Measurements from ENCODE around the gene DNAJC5.

Gene DNAJC5

DNA sequence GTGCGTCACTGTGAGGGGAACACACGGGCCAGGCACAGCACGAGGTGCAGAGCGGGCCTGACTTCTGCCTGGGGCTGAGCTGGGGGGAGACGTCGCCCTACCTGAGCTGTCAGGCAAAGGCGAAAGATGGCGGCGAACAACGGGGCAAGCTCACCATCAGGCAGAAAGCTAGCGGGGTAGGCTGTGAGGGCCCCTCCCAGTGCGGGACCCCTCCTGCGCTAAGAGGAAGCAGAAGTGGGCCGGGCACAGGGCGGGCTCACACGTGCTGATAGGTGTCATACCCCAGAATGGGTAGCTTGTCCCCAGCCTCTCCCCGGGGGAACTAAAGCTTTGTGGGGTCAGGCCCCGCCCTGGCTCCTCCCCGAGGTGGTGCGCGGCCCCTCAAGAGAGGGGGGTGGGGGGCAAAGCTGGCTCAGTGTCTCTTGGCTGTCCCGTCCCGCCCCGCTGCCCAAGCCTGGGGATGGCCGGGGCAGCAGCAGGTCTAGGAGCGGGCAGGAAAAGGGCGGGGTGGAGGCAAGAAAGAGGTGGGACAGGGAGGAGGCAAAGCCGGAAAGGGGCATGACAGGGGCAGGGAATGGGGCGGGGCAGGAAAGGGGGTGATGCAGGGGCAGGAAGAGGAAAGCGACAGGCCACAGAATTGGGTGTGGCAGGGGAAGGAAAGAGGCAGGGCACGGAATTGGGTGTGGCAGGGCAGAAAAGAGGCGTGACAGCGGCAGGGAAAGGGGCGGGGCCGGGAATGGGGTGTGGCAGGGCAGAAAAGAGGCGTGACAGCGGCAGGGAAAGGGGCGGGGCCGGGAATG is 46.6 kb downstream of the DNAJC5 start:
- no peaks in the 10 kb centered on the region for H3K27me3 ChIP-seq (ENCODE audit: insufficient read depth, poor library complexity, severe bottlenecking)
- TF ChIP-seq, protein P1, sequence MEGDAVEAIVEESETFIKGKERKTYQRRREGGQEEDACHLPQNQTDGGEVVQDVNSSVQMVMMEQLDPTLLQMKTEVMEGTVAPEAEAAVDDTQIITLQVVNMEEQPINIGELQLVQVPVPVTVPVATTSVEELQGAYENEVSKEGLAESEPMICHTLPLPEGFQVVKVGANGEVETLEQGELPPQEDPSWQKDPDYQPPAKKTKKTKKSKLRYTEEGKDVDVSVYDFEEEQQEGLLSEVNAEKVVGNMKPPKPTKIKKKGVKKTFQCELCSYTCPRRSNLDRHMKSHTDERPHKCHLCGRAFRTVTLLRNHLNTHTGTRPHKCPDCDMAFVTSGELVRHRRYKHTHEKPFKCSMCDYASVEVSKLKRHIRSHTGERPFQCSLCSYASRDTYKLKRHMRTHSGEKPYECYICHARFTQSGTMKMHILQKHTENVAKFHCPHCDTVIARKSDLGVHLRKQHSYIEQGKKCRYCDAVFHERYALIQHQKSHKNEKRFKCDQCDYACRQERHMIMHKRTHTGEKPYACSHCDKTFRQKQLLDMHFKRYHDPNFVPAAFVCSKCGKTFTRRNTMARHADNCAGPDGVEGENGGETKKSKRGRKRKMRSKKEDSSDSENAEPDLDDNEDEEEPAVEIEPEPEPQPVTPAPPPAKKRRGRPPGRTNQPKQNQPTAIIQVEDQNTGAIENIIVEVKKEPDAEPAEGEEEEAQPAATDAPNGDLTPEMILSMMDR (IDR thresholded peaks at IDR 0.05; ENCODE audit: insufficient read depth, low read length) = no peak
- TF ChIP-seq SPI1 (IDR thresholded peaks at IDR 0.05; ENCODE audit: borderline replicate concordance, low read depth) (peak; percentile 3; the same call in 1 of the 2 replicates), POLR2AphosphoS5 (IDR thresholded peaks at IDR 0.05; ENCODE audit: low read depth) (peak; percentile 68), GABPA (IDR thresholded peaks at IDR 0.05; ENCODE audit: low read depth) (peak; percentile 60)
- TF ChIP-seq, protein P2, sequence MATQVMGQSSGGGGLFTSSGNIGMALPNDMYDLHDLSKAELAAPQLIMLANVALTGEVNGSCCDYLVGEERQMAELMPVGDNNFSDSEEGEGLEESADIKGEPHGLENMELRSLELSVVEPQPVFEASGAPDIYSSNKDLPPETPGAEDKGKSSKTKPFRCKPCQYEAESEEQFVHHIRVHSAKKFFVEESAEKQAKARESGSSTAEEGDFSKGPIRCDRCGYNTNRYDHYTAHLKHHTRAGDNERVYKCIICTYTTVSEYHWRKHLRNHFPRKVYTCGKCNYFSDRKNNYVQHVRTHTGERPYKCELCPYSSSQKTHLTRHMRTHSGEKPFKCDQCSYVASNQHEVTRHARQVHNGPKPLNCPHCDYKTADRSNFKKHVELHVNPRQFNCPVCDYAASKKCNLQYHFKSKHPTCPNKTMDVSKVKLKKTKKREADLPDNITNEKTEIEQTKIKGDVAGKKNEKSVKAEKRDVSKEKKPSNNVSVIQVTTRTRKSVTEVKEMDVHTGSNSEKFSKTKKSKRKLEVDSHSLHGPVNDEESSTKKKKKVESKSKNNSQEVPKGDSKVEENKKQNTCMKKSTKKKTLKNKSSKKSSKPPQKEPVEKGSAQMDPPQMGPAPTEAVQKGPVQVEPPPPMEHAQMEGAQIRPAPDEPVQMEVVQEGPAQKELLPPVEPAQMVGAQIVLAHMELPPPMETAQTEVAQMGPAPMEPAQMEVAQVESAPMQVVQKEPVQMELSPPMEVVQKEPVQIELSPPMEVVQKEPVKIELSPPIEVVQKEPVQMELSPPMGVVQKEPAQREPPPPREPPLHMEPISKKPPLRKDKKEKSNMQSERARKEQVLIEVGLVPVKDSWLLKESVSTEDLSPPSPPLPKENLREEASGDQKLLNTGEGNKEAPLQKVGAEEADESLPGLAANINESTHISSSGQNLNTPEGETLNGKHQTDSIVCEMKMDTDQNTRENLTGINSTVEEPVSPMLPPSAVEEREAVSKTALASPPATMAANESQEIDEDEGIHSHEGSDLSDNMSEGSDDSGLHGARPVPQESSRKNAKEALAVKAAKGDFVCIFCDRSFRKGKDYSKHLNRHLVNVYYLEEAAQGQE (IDR thresholded peaks at IDR 0.05; ENCODE audit: insufficient replicate concordance, low read depth) = no peak
- DNase-seq (ENCODE audit: low read depth in 1 of 2, low spot score in 1 of 2) = peak; percentile 92 to 98
- H3K27ac ChIP-seq (replicated peaks) = peak overlapping the region; percentile 58
- H3K4me3 ChIP-seq (replicated peaks; ENCODE audit: insufficient read depth, low read length) = no peak overlapping the region

DNA sequence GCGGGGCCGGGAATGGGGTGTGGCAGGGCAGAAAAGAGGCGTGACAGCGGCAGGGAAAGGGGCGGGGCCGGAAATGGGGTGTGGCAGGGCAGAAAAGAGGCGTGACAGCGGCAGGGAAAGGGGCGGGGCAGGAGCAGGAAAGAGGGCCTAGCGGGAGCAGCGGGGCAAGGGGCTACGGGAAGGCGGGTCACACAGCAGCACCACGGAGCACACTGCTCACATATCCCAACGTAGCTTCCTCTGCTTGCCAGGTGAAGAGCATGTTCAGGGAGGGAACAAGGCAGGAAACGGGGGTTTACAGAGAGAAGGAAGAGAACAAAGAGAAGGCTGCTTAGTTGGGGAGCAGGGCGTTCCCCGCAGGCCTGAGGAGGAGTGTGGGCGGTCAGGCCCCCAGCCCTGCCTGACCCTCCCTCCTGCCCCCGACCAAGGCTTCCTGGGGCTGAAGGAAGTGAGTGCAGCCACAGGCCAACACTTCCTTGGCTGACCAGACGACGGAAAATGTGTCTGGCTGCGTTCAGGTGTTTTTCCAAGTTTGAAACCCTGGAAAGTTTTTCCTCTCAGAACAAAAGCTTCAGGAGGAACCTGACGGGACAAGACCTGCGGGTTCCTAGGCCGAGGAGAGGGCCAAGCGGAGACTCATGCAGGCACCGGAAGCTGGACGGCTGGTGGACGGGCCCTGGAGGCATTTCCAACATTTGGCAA is 47.5 kb downstream of the DNAJC5 start:
- TF ChIP-seq GABPA (IDR thresholded peaks at IDR 0.05; ENCODE audit: low read depth) (no peak), POLR2AphosphoS5 (IDR thresholded peaks at IDR 0.05; ENCODE audit: low read depth) (peak; percentile 3; the same call in 1 of the 2 replicates), SPI1 (IDR thresholded peaks at IDR 0.05; ENCODE audit: borderline replicate concordance, low read depth) (no peak)
- peak; percentile 52 to 79 for DNase-seq (ENCODE audit: low read depth in 1 of 2, low spot score in 1 of 2)
- H3K27ac ChIP-seq (replicated peaks) = peak overlapping the region; percentile 44
- H3K27me3 ChIP-seq (ENCODE audit: insufficient read depth, poor library complexity, severe bottlenecking) = no peaks in the 10 kb centered on the region
- no peak overlapping the region for H3K4me3 ChIP-seq (replicated peaks; ENCODE audit: insufficient read depth, low read length)

DNA sequence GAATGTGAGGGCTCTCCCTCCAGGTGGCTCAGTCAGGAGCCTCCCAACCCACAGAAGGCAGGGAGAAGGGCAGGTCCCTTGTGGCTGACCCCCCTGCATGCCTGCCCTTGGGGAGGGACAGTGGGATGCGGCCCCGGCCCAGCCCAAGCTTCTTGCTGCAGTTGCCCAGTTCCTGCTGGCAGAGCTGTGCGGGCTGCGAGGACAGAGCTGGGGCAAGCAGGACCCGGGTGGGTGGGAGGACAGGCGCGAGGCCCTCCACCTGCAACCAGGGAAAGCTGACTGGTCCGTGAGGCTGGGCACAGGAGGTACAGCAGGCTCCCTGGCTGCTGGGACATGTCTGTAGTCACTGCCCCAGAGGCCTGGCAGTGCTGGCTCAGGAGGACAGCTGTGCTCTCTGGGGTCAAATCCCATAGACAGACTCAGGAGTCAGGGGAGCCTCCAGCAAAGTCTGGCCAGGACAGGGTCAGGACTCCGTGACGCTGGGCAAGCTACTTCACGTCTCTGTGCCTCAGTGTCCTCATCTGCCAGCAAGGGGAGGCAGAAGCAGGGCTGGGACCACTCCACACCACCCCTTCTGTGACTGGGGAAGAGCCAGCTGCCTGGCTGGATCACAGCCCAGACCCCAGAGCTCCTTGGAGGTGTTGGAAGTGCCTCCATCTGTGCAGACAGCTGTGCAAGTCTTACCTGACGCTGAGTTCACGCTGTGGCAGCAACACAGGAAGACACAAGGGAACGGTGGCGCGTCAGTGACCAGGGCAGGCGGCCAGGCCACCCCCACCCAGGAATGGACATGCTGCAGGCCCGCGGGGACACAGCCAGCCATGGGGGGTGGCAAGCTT is 48.3 kb downstream of the DNAJC5 start:
- Histone ChIP-seq H3K27me3 (ENCODE audit: insufficient read depth, poor library complexity, severe bottlenecking) (no peaks in the 10 kb centered on the region), H3K4me3 (replicated peaks; ENCODE audit: insufficient read depth, low read length) (no peak overlapping the region), H3K27ac (replicated peaks) (peak overlapping the region; percentile 44)
- TF ChIP-seq, protein P1 (IDR thresholded peaks at IDR 0.05; ENCODE audit: insufficient read depth, low read length) = no peak
- TF ChIP-seq POLR2AphosphoS5 (IDR thresholded peaks at IDR 0.05; ENCODE audit: low read depth) (no peak; the same call in 1 of the 2 replicates), GABPA (IDR thresholded peaks at IDR 0.05; ENCODE audit: low read depth) (no peak), SPI1 (IDR thresholded peaks at IDR 0.05; ENCODE audit: borderline replicate concordance, low read depth) (no peak)
- TF ChIP-seq, protein P2 (IDR thresholded peaks at IDR 0.05; ENCODE audit: insufficient replicate concordance, low read depth) = no peak
- no peak for DNase-seq (ENCODE audit: low read depth in 1 of 2, low spot score in 1 of 2)
